H1 (cell line): ENCODE results near the gene WDR31. TPM values are rescaled to one million over a fixed set of nuclear protein-coding genes. Genes with fewer than 3 reads are reported as not detected.

ENCODE experiments used
- CTCF ChIA-PET: fragments of 300-600 bp; sonication (Branson Sonifier 250); formaldehyde crosslinking; loops from one replicate; lab custom pipeline; 2021; ENCODE audit not compliant: partially characterized antibody; lab: Charles Lee
- POLR2A ChIA-PET: fragments of 300-600 bp; sonication (Branson Sonifier 250); formaldehyde crosslinking; loops from one replicate; lab custom pipeline; 2021; ENCODE audit warnings: inconsistent platforms; ENCODE audit not compliant: partially characterized antibody; lab: Charles Lee
- DNase-seq, 2 experiments: peaks; one replicate each; pipeline versions ENCODE4 v3.0.0 to v3.0.0-alpha.2; 2010 to 2022; ENCODE audit warnings: low spot score in 2 of 2, low read depth in 1 of 2, mixed read lengths in 1 of 2
- FAIRE-seq: peaks from 2 replicates; lab custom pipeline; 2011; peaks lifted over from hg19 to GRCh38; lab: Jason Lieb, UNC
- H2AFZ ChIP-seq: 2 replicates; pipeline ENCODE4 v1.8.1; 2012; ENCODE audit warnings: low read length, inconsistent platforms
- H2AK5ac ChIP-seq: 2 replicates; pipeline ENCODE4 v1.6.1; 2013; ENCODE audit warnings: low read depth, low read length
- H2BK120ac ChIP-seq: replicated peaks from 2 replicates; pipeline ENCODE3; 2013; ENCODE audit warnings: low read depth, low read length, inconsistent platforms
- H2BK12ac ChIP-seq: 2 replicates; pipeline ENCODE4 v1.6.1; 2013; ENCODE audit warnings: low read depth, low read length
- H2BK15ac ChIP-seq: 2 replicates; pipeline ENCODE4 v1.6.1; 2013; ENCODE audit warnings: low read length
- H2BK20ac ChIP-seq: 2 replicates; pipeline ENCODE4 v1.6.1; 2013; ENCODE audit warnings: low read length
- H2BK5ac ChIP-seq: 2 replicates; pipeline ENCODE4 v1.6.1; 2013; ENCODE audit warnings: low read depth, low read length
- H3K14ac ChIP-seq: 2 replicates; pipeline ENCODE4 v1.6.1; 2013; ENCODE audit warnings: inconsistent platforms; ENCODE audit not compliant: insufficient read length
- H3K18ac ChIP-seq: 2 replicates; pipeline ENCODE4 v1.6.1; 2013; ENCODE audit warnings: low read length; ENCODE audit errors: extremely low read depth
- H3K23ac ChIP-seq: 2 replicates; pipeline ENCODE4 v1.6.1; 2013; ENCODE audit warnings: inconsistent platforms; ENCODE audit not compliant: insufficient read length
- H3K23me2 ChIP-seq: 2 replicates; pipeline ENCODE4 v1.6.1; 2013; ENCODE audit warnings: low read depth, low read length
- H3K27ac ChIP-seq: 2 replicates; pipeline ENCODE4 v1.6.1; 2011; ENCODE audit warnings: low read depth, low read length, inconsistent platforms
- H3K27me3 ChIP-seq, 4 experiments: replicated peaks in 1 of 4; 1 replicate in 1 of 4; 2 replicates in 3 of 4; pipeline versions ENCODE4 v1.6.1 to v1.8.1; 2011 to 2013; ENCODE audit warnings: low read length in 3 of 4, mild to moderate bottlenecking in 3 of 4, inconsistent platforms in 2 of 4, mixed read lengths in 2 of 4, moderate library complexity in 1 of 4; ENCODE audit not compliant: control insufficient read depth in 3 of 4, insufficient read depth in 3 of 4; ENCODE audit errors: extremely low read depth in 1 of 4
- H3K36me3 ChIP-seq, 4 experiments: 2 replicates each; pipeline versions ENCODE4 v1.6.1 to v1.8.1; 2011 to 2013; ENCODE audit warnings: mild to moderate bottlenecking in 4 of 4, low read length in 3 of 4, moderate library complexity in 2 of 4, control low read depth in 1 of 4, inconsistent platforms in 1 of 4; ENCODE audit not compliant: insufficient read depth in 4 of 4, control insufficient read depth in 2 of 4
- H3K4ac ChIP-seq: replicated peaks from 2 replicates; pipeline ENCODE3; 2013; ENCODE audit warnings: low read length, low read depth, mixed read lengths, inconsistent platforms; ENCODE audit not compliant: insufficient read length
- H3K4me1 ChIP-seq, 4 experiments: replicated peaks in 1 of 4; 1 replicate in 1 of 4; 2 replicates in 3 of 4; pipeline versions ENCODE4 v1.6.1 to v1.8.1; 2011 to 2013; ENCODE audit warnings: low read length in 3 of 4, inconsistent platforms in 2 of 4, mixed read lengths in 1 of 4; ENCODE audit not compliant: insufficient read depth in 4 of 4, control insufficient read depth in 3 of 4
- H3K4me2 ChIP-seq, 2 experiments: 2 replicates each; pipeline versions ENCODE4 v1.6.1 to v1.8.1; 2011 to 2013; ENCODE audit warnings: low read depth in 2 of 2, low read length in 2 of 2, control low read depth in 1 of 2, inconsistent platforms in 1 of 2, mild to moderate bottlenecking in 1 of 2; ENCODE audit not compliant: insufficient read depth in 1 of 2
- H3K4me3 ChIP-seq, 4 experiments: fragments of 200-600, 300-600 bp in 1 of 4; sonication (generic), shearing (Covaris generic), sonication (Bioruptor Twin) in 1 of 4; 2 replicates each; pipeline versions ENCODE4 v1.5.1 to v1.8.1; 2011 to 2016; ENCODE audit warnings: low read length in 4 of 4, low read depth in 3 of 4, control low read depth in 2 of 4, inconsistent platforms in 2 of 4, mild to moderate bottlenecking in 2 of 4, mixed read lengths in 1 of 4, moderate library complexity in 1 of 4; ENCODE audit not compliant: insufficient read depth in 2 of 4; ENCODE audit errors: extremely low read depth in 1 of 4
- H3K56ac ChIP-seq: replicated peaks from 2 replicates; pipeline ENCODE3; 2013; ENCODE audit warnings: low read depth, mild to moderate bottlenecking, mixed read lengths, low read length, inconsistent platforms; ENCODE audit not compliant: insufficient read length
- H3K79me1 ChIP-seq: 2 replicates; pipeline ENCODE4 v1.6.1; 2013; ENCODE audit warnings: low read depth, low read length, control low read depth
- H3K79me2 ChIP-seq, 2 experiments: 2 replicates each; pipeline versions ENCODE4 v1.6.1 to v1.8.1; 2012 to 2013; ENCODE audit warnings: low read length in 2 of 2, mild to moderate bottlenecking in 2 of 2, inconsistent platforms in 1 of 2; ENCODE audit not compliant: insufficient read depth in 2 of 2, control insufficient read depth in 1 of 2
- H3K9ac ChIP-seq, 4 experiments: replicated peaks in 1 of 4; 1 replicate in 1 of 4; 2 replicates in 3 of 4; pipeline versions ENCODE4 v1.6.1 to v1.8.1; 2011 to 2013; ENCODE audit warnings: low read depth in 3 of 4, low read length in 3 of 4, control low read depth in 2 of 4, mild to moderate bottlenecking in 2 of 4, moderate library complexity in 2 of 4, inconsistent platforms in 1 of 4; ENCODE audit errors: extremely low read depth in 1 of 4
- H3K9me3 ChIP-seq, 2 experiments: 2 replicates each; pipeline versions ENCODE4 v1.6.1 to v1.8.1; 2012 to 2013; ENCODE audit warnings: mild to moderate bottlenecking in 2 of 2, moderate library complexity in 2 of 2, control low read depth in 1 of 2, inconsistent platforms in 1 of 2, low read depth in 1 of 2, low read length in 1 of 2, mixed read lengths in 1 of 2; ENCODE audit not compliant: insufficient read depth in 2 of 2
- H4K20me1 ChIP-seq, 2 experiments: replicated peaks in 1 of 2; 2 replicates each; pipeline versions ENCODE3 to v1.8.1; 2011 to 2013; ENCODE audit warnings: inconsistent platforms in 2 of 2, low read length in 2 of 2, mild to moderate bottlenecking in 1 of 2; ENCODE audit not compliant: insufficient read depth in 2 of 2, control insufficient read depth in 1 of 2
- H4K5ac ChIP-seq: 2 replicates; pipeline ENCODE4 v1.6.1; 2013; ENCODE audit warnings: low read length, low read depth, mixed read lengths, inconsistent platforms; ENCODE audit not compliant: insufficient read length
- H4K8ac ChIP-seq: 2 replicates; pipeline ENCODE4 v1.8.0; 2013; ENCODE audit warnings: mild to moderate bottlenecking, moderate library complexity, low read length, inconsistent platforms; ENCODE audit not compliant: insufficient read depth; ENCODE audit errors: extremely low read depth
- H4K91ac ChIP-seq: replicated peaks from 2 replicates; pipeline ENCODE3; 2013; ENCODE audit warnings: low read length, mixed read lengths, inconsistent platforms; ENCODE audit not compliant: insufficient read length
- CEBPB ChIP-seq: IDR thresholded peaks from 2 replicates; pipeline ENCODE4 v1.6.1; 2012; ENCODE audit warnings: low read depth, low read length
- CHD1 ChIP-seq: IDR thresholded peaks from 2 replicates; pipeline ENCODE4 v1.6.1; 2012; ENCODE audit warnings: low read depth, low read length, improper control_type of control experiment
- CHD2 ChIP-seq: IDR thresholded peaks from 2 replicates; pipeline ENCODE4 v1.6.1; 2012; ENCODE audit warnings: low read length, improper control_type of control experiment
- EGR1 ChIP-seq: IDR thresholded peaks from 2 replicates; pipeline ENCODE4 v1.6.1; 2011; ENCODE audit warnings: low read depth, low read length, borderline replicate concordance
- JUND ChIP-seq: IDR thresholded peaks from 2 replicates; pipeline ENCODE4 v1.6.1; 2011; ENCODE audit warnings: mild to moderate bottlenecking, improper control_type of control experiment, low read length
- KDM5A ChIP-seq: fragments of 200-600 bp; IDR thresholded peaks from 2 replicates; pipeline ENCODE4 v1.7.1; 2012; ENCODE audit warnings: mild to moderate bottlenecking, low read length, inconsistent platforms, mixed read lengths
- PHF8 ChIP-seq: fragments of 200-600 bp; sonication (generic); conservative IDR thresholded peaks from 2 replicates; pipeline ENCODE4 v1.7.1; 2012; ENCODE audit warnings: low read depth, mild to moderate bottlenecking, inconsistent platforms, low read length, moderate library complexity
- POU5F1 ChIP-seq: IDR thresholded peaks from 2 replicates; pipeline ENCODE4 v1.6.1; 2011; ENCODE audit warnings: low read depth, mild to moderate bottlenecking, low read length, moderate library complexity
- RNF2 ChIP-seq: fragments of 200-900, 300-1000 bp; sonication (generic); IDR thresholded peaks from 2 replicates; pipeline ENCODE4 v1.7.1; 2016; ENCODE audit warnings: borderline replicate concordance, low read depth, mild to moderate bottlenecking, antibody characterized with exemption, low read length; ENCODE audit not compliant: poor library complexity, severe bottlenecking; ENCODE audit errors: missing control alignments
- SP2 ChIP-seq: IDR thresholded peaks from 2 replicates; pipeline ENCODE4 v1.6.1; 2012; ENCODE audit warnings: mild to moderate bottlenecking, low read length, inconsistent platforms
- SRF ChIP-seq: IDR thresholded peaks from 2 replicates; pipeline ENCODE4 v1.6.1; 2011; ENCODE audit warnings: mild to moderate bottlenecking, low read depth, low read length, moderate library complexity
- ZNF274 ChIP-seq: IDR thresholded peaks from 2 replicates; pipeline ENCODE4 v1.7.0; 2012; ENCODE audit warnings: low read length, borderline replicate concordance; ENCODE audit errors: extremely low read depth
- WGBS, 2 experiments: shearing (Covaris generic) in 1 of 2; methylation state at CpG; one replicate each; pipeline versions ENCODE4 v1.1.6 to v1.1.7; 2013 to 2015; ENCODE audit warnings: low lambda C conversion rate in 2 of 2, mixed read lengths in 2 of 2, inconsistent platforms in 1 of 2, low coverage in 1 of 2, missing lambda C conversion rate in 1 of 2; ENCODE audit not compliant: insufficient replicate concordance in 2 of 2, insufficient coverage in 1 of 2, insufficient read length in 1 of 2; ENCODE audit errors: extremely low coverage in 1 of 2, missing lambda C conversion rate in 1 of 2; 5-methylcytosine and 5-hydroxymethylcytosine counted together
- polyA plus RNA-seq, 7 experiments: library from polyadenylated mRNA; depleted of rRNA in 3 of 7; stranded (reverse) in 5 of 7; unstranded in 2 of 7; fragments of >200 nt in 5 of 7; fragments of 200-250 nt in 2 of 7; gene quantifications; 1 replicate in 5 of 7; 2 replicates in 1 of 7; 4 replicates in 1 of 7; pipeline versions ENCODE4 v1.2.1 to v1.2.3, GENCODE V29; 2011 to 2013; ENCODE audit warnings: missing spikeins in 2 of 7, mixed read lengths in 2 of 7
- total RNA-seq: library from RNA; stranded (reverse); fragmentation: NEBNext Ultra II Directional; extraction: Animal tissue kit (Norgen Biotek cat#: 25700); gene quantifications from 2 replicates; pipeline ENCODE4 v1.2.1, GENCODE V29; 2021
- TF ChIP-seq, protein P1 (sequence below): IDR thresholded peaks from 2 replicates; pipeline ENCODE4 v1.6.1; 2011; ENCODE audit warnings: low read length, improper control_type of control experiment

Gene WDR31
- total and polyA plus RNA-seq, 2 of the 8 experiments (the other 6 are each of a cell fraction or from before 2014, with no cell fraction given), result 0.27 to 0.28 TPM

DNA sequence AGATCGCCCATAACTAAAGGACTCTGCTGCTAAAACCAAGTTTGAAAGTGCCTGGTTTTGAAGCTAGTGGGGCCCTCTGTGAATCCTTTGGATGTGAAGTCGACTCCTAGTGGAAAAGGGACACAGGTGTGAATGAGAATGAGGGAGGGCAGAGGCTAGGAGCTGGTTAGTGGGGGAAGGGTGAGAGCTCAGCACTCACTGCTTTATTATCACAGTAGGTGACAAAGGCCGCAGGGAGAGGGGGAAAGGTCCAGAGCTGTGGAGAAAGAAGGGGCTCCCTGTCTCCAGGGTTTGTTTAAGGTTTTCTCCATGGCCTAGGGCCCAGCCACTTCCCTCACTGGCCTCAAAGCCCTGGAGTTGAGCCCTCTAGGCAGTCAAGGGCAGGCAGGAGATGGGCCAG lies 33.2 kb upstream of the WDR31 start:
- Histone ChIP-seq H2AFZ (no peak overlapping the region), H3K23me2 (peaks cover 3% of the 10 kb centered on the region; the same call in 1 of the 2 replicates), H2BK15ac (no peak overlapping the region), H4K8ac (no peak overlapping the region), H3K9ac (no peak overlapping the region), H3K14ac (no peak overlapping the region), H3K27ac (no peak overlapping the region), H3K36me3 (peaks cover 0 to 19% (median 2%) of the 10 kb centered on the region in 4 experiments; a peak in 4 of 8 replicates), H3K9me3 (no peaks in the 10 kb centered on the region), H3K18ac (no peak overlapping the region), H3K79me2 (peaks cover 0 to 5% of the 10 kb centered on the region in 2 experiments; a peak in 1 of 4 replicates), H4K5ac (no peak overlapping the region), H3K4me2 (peak overlapping the region in 1 of 2 experiments; percentile 9; a peak in 1 of 4 replicates), H3K56ac (no peak overlapping the region), H3K4me3 (no peak overlapping the region), H2BK120ac (no peak overlapping the region), H3K79me1 (no peaks in the 10 kb centered on the region), H3K4me1 (peaks cover 0 to 5% (median 2%) of the 10 kb centered on the region in 4 experiments; a peak in 3 of 7 replicates), H4K20me1 (peaks cover 0 to 2% of the 10 kb centered on the region in 2 experiments), H2BK5ac (no peak overlapping the region), H3K23ac (no peak overlapping the region), H2BK12ac (no peak overlapping the region), H3K27me3 (no peaks in the 10 kb centered on the region), H2AK5ac (no peak overlapping the region), H2BK20ac (no peak overlapping the region), H3K4ac (no peak overlapping the region), H4K91ac (no peak overlapping the region)
- no peak for FAIRE-seq
- ChIA-PET POLR2A (interaction anchor here (0.5 to 1.8 kb wide), 6 partner anchors 11 to 47 kb away, joined by 3 to 6 read pairs (median 3); partner anchors contain the start of genes C9orf43 and POLE3), CTCF (interaction anchor here (1.0 to 1.8 kb wide), 4 partner anchors 16 to 283 kb away, joined by 3 to 4 read pairs (median 4); no protein-coding TSS in a partner anchor)
- WGBS, 2 experiments, result 65% methylated on average over 3 of the region's 3 CpGs; no CpG with 5 or more reads in 1 of the 2 experiments
- no peak for DNase-seq
- TF ChIP-seq EGR1, result no peak
- no peak for TF ChIP-seq SP2
- no peak for TF ChIP-seq ZNF274
- TF ChIP-seq, protein P1, sequence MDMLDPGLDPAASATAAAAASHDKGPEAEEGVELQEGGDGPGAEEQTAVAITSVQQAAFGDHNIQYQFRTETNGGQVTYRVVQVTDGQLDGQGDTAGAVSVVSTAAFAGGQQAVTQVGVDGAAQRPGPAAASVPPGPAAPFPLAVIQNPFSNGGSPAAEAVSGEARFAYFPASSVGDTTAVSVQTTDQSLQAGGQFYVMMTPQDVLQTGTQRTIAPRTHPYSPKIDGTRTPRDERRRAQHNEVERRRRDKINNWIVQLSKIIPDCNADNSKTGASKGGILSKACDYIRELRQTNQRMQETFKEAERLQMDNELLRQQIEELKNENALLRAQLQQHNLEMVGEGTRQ, result no peak
- no peak for TF ChIP-seq CEBPB
- TF ChIP-seq RNF2, result no peak
- no peak for TF ChIP-seq PHF8
- TF ChIP-seq CHD2, result no peak
- no peak for TF ChIP-seq CHD1
- TF ChIP-seq KDM5A, result no peak
- no peak for TF ChIP-seq POU5F1
- no peak for TF ChIP-seq JUND
- no peak for TF ChIP-seq SRF
